HG03064 (cell line): ENCODE data around the gene NTN1.

ENCODE experiments used
- ATAC-seq: cut with Tn5 transposase; IDR thresholded peaks from one replicate; pipeline ENCODE4 v1.9.1; 2021; ENCODE audit warnings: low read depth; ENCODE audit not compliant: unreplicated experiment

The NTN1 gene

GRCh38 chr17:9261081-9262012 is 240.0 kb downstream of the NTN1 start:
- ATAC-seq: no peak

GRCh38 chr17:9266031-9266680 is 244.8 kb downstream of the NTN1 start:
- no peak for ATAC-seq

DNA sequence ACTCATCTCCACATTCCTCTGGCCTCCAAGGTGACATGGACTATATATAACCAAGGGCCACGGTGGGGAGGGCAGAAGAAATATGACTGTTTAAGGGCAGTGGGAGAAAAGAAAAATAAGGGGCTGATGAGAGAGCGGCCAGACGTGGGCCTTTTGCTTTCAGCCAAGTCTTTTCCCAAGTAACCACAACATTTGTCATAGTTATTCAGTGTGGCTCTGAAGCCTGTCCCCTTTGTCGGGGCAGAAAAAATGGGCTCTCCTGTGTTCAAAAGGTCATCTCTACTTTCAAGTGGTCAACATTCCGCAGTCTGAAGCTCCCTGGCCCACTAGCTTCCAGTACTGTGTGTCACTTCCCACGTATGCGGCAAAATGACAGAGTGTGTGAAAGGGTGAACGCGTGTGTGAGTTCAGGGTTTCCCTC is 245.4 kb downstream of the NTN1 start:
- ATAC-seq: no peak

- no peak for ATAC-seq
Measured at GRCh38 chr17:9268546-9268945, 247.2 kb downstream of the NTN1 start.

DNA sequence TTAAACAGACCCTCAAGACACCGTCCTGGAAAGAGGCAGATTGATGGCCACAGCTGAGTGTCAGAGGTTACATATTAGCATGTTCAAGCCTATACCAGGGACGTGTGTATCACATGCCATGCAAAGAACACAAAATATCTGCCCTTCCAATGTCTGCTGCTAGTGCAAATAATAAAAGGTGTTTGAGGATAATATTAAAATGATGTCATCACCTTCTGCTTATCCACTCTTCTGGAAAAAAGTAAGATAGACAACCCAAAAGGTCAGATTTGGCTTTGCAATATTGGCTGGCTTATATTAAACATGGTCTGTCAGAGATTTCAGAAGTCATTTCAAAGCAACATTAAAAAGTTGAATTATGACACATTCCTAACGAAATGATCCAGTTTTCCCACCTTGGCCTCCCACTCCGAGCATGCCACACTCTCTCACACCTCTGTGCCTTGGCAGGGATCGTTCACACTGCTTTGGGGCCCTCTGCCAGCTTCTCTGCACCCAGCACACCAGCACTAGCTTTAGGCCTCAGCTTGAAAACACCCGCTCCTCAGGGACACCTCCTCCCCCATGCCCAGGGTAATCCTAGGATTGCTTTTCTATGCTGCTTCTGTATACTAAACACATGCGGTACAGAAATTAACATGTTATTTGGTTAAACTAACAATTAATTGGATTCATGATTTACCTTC is 248.2 kb downstream of the NTN1 start:
- ATAC-seq: no peak

- no peak for ATAC-seq
Measured at GRCh38 chr17:9270921-9271320, 249.6 kb downstream of the NTN1 start.

- ATAC-seq: no peak
Measured at GRCh38 chr17:9271989-9272388, 250.7 kb downstream of the NTN1 start.

- no peak for ATAC-seq
Measured at GRCh38 chr17:9272501-9273200, 251.3 kb downstream of the NTN1 start.

GRCh38 chr17:9273428-9274391 is 252.4 kb downstream of the NTN1 start:
- ATAC-seq: no peak

- ATAC-seq: no peak
Measured at GRCh38 chr17:9274973-9275372, 253.7 kb downstream of the NTN1 start.

DNA sequence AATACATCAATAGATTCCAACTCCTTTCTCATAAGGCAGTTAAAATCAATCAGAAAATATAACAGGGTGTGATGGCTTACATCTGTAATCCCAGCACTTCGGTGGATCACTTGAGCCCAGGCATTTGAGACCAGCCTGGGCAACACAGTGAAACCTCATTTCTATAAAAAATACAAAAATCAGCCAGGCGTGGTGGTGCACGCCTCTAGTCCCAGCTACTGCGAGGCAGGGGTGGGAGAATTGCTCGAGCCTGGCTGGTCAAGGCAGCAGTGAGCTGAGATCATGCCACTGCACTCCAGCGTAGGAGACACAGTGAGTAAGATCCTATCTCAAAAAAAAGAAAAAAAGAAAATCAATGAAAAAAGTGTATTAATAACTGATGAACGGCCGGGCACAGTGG is 258.6 kb downstream of the NTN1 start:
- no peak for ATAC-seq

DNA sequence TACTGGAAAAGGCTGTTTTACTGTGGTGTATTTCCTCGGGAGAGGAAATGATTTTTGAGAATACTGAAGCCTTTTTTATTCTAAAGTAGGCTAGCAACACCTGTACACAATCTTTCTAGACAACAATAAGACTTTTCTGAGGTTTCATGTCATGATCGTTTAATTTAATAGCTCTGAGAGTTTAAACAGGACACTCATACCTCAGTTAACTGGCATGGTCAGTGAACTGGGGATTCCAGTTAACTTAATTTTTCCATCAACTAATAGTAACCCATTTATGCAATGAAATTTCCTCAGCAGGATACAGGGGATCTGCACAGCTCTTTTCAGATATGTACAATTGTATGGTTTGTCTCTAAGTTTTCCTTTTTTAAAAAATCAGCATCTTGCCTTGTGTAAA is 262.6 kb downstream of the NTN1 start:
- no peak for ATAC-seq

DNA sequence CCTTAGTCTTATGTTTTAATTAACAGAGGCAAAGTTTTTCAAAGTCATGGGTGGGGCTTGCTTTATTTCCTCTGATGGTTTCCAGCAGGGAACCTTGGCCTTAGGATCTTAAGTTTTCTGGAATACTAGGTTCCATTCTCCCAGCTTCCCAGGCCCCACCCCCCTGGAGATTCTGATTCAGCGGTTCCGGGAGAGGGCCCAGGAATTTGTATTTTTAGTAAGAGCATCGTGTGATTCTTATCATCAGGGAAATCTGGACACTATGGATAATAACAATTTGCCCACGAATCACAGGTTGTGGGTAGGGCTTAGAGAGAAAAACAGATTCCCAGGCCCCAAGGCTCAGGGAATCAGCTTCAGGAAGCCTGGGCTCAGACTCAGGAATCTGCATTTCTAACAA is 263.6 kb downstream of the NTN1 start:
- ATAC-seq: no peak

DNA sequence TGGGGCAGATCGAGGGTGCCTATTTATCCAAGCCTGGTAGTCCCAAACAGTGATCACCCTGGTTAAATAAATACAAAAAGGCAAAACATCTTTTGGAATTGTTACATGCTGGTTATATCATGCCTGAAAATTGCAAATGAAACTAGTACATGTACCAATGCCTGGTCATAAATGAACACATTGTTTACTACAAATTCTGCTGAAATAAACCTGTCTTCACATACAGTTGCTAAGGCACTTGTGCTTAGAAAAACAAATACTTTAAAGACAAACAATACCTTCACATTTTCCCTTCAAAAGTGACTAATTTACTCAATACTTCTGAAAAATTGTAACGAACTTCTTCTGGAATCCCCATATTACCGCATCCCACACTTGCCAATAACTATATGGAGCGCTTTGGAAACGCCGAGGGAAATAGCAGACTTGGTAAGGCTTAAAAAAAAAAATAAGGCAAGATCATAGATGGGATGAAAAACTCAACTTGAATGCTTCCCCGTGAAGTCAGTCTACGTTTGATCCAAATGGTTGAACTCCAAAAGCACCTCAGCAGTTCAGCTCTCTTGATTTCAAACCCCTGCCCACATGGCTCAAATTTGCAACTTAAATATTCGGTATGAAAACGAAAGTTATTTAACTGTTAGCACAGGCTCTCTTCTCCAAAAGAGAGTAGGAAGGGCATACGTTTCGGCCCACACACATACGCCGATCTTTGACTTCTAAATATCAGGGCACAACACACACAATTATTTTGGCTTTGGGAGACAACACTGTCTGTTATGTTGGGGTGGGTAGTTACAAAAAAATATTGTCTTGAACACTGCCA is 264.5 kb downstream of the NTN1 start:
- ATAC-seq: no peak

GRCh38 chr17:9286434-9286833 is 265.1 kb downstream of the NTN1 start:
- no peak for ATAC-seq

DNA sequence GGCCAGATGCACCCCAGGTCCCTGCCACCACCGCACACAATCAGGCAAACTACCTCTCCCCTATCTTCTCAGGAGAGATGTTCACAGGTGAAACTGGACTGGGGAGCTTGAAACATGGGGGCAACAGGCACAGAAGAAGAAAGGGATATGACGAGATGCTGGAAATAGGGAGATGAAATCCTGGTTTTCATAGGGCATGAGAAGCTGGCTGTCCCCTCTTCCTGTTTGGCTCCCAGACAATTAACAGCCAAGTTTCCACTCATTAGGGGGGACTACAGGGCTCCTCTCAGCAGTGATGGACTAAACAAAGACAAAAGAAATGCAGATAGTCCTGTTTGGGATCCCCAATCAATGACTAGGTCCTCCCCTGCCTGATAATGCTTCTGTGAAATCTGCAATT is 266.0 kb downstream of the NTN1 start:
- ATAC-seq: no peak

GRCh38 chr17:9290226-9290613 is 268.9 kb downstream of the NTN1 start:
- ATAC-seq: no peak

GRCh38 chr17:9291912-9292560 is 270.7 kb downstream of the NTN1 start:
- no peak for ATAC-seq
